ENCODE measurements around the gene CAPN2. TPM values are rescaled to one million over a fixed set of nuclear protein-coding genes. Genes with fewer than 3 reads are reported as not detected.

Gene CAPN2
- total RNA-seq, 1 experiment from 2014 or later: 1,259 TPM

DNA sequence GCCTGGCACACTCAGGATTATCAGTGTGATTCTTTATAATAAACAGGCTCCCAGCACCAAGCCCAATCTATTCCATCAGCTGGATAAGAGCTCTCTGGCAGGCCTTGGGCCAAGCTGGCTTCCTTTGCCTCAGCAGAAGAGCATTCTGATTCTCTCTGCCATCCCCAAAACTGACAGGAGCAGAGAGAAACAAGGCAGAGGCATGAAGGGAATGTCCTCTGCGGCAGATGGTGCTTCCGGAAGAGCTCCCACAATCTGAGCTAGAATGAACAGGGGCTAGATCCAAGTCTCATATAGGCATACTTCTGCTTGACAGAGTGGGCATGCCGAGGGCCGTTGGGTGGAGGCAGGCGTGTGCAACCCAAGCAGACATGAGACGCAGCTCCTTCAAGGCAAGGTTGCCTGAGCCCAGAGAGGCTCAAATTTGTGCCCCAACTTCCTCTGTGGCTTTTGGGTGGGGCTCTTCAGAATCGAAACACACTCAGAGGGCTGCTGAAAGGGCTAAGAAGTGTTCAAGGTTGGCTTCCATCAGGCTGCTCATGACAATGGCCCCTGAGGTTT, 4.0 kb downstream of the CAPN2 start:
- no peak for ATAC-seq
- POLR2A ChIA-PET (ENCODE audit: unreplicated experiment): interaction anchor here (1.4 kb wide), 1 partner anchor 15 kb away, joined by 6 read pairs; no protein-coding TSS in a partner anchor
- H4K20me1 ChIP-seq (ENCODE audit: low read length): peaks cover 54% of the 10 kb centered on the region
- intact Hi-C loops (cut with micrococcal nuclease): no loop called here
- peaks cover 15% of the 10 kb centered on the region for H3F3A ChIP-seq (ENCODE audit: low read length, unreplicated experiment)
- H3K9me3 ChIP-seq (ENCODE audit: low read length): no peaks in the 10 kb centered on the region
- BruUV-seq (replicated peaks): no TSS peak
- H3K36me3 ChIP-seq (ENCODE audit: low read depth, low read length): peaks cover 65% of the 10 kb centered on the region
- H2AFZ ChIP-seq (ENCODE audit: low read length): no peak overlapping the region
- no peaks in the 10 kb centered on the region for H3K27me3 ChIP-seq (ENCODE audit: low read length)
- no peak for DNase-seq
- H3K79me2 ChIP-seq (ENCODE audit: low read length): peaks cover 99% of the 10 kb centered on the region
- H3K27ac ChIP-seq (ENCODE audit: low read length): peak overlapping the region; percentile 3; the same call in 1 of the 2 replicates
- CTCF ChIA-PET: no interaction called here
- H3K9ac ChIP-seq (ENCODE audit: low read length): no peak overlapping the region
- TF ChIP-seq EZH2phosphoT487 (IDR thresholded peaks at IDR 0.05; ENCODE audit: borderline replicate concordance, low read length) (no peak), EZH2 (IDR thresholded peaks at IDR 0.05; ENCODE audit: low read length, unreplicated experiment) (no peak)
- TF ChIP-seq, protein P1, sequence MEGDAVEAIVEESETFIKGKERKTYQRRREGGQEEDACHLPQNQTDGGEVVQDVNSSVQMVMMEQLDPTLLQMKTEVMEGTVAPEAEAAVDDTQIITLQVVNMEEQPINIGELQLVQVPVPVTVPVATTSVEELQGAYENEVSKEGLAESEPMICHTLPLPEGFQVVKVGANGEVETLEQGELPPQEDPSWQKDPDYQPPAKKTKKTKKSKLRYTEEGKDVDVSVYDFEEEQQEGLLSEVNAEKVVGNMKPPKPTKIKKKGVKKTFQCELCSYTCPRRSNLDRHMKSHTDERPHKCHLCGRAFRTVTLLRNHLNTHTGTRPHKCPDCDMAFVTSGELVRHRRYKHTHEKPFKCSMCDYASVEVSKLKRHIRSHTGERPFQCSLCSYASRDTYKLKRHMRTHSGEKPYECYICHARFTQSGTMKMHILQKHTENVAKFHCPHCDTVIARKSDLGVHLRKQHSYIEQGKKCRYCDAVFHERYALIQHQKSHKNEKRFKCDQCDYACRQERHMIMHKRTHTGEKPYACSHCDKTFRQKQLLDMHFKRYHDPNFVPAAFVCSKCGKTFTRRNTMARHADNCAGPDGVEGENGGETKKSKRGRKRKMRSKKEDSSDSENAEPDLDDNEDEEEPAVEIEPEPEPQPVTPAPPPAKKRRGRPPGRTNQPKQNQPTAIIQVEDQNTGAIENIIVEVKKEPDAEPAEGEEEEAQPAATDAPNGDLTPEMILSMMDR (conservative IDR thresholded peaks at IDR 0.05; ENCODE audit: low read depth, low read length): no peak
- H3K4me3 ChIP-seq (ENCODE audit: low read length): peak overlapping the region; percentile 92
- H3K4me2 ChIP-seq (ENCODE audit: low read length): peak overlapping the region; percentile 87
- H3K4me1 ChIP-seq (ENCODE audit: insufficient read depth, low read length): peaks cover 83% of the 10 kb centered on the region
- H3K9me2 ChIP-seq (replicated peaks; ENCODE audit: low read length): no peaks in the 10 kb centered on the region

- peaks cover 80% of the 10 kb centered on the region for H3K4me1 ChIP-seq (ENCODE audit: insufficient read depth, low read length)
- TF ChIP-seq, protein P1 (conservative IDR thresholded peaks at IDR 0.05; ENCODE audit: low read depth, low read length): no peak
- TF ChIP-seq EZH2 (IDR thresholded peaks at IDR 0.05; ENCODE audit: low read length, unreplicated experiment) (no peak), EZH2phosphoT487 (IDR thresholded peaks at IDR 0.05; ENCODE audit: borderline replicate concordance, low read length) (no peak)
- POLR2A ChIA-PET (ENCODE audit: unreplicated experiment): no interaction called here
- H3K9me3 ChIP-seq (ENCODE audit: low read length): no peaks in the 10 kb centered on the region
- H3K9ac ChIP-seq (ENCODE audit: low read length): no peak overlapping the region
- peaks cover 54% of the 10 kb centered on the region for H4K20me1 ChIP-seq (ENCODE audit: low read length)
- no peaks in the 10 kb centered on the region for H3K27me3 ChIP-seq (ENCODE audit: low read length)
- CTCF ChIA-PET: interaction anchor here (1.5 kb wide), 1 partner anchor 16 kb away, joined by 3 read pairs; no protein-coding TSS in a partner anchor
- BruUV-seq (replicated peaks): no TSS peak
- no peak for DNase-seq
- peaks cover 13% of the 10 kb centered on the region for H3F3A ChIP-seq (ENCODE audit: low read length, unreplicated experiment)
- peaks cover 98% of the 10 kb centered on the region for H3K79me2 ChIP-seq (ENCODE audit: low read length)
- no peak overlapping the region for H3K27ac ChIP-seq (ENCODE audit: low read length)
- H3K4me3 ChIP-seq (ENCODE audit: low read length): no peak overlapping the region
- peak overlapping the region; percentile 87 for H3K4me2 ChIP-seq (ENCODE audit: low read length)
- no peak for ATAC-seq
- H2AFZ ChIP-seq (ENCODE audit: low read length): no peak overlapping the region
- H3K36me3 ChIP-seq (ENCODE audit: low read depth, low read length): peaks cover 71% of the 10 kb centered on the region
- intact Hi-C loops (cut with micrococcal nuclease): no loop called here
- H3K9me2 ChIP-seq (replicated peaks; ENCODE audit: low read length): no peaks in the 10 kb centered on the region
These were observed 4.8 kb downstream of the CAPN2 start for GRCh38 chr1:223717123-223717522.

DNA sequence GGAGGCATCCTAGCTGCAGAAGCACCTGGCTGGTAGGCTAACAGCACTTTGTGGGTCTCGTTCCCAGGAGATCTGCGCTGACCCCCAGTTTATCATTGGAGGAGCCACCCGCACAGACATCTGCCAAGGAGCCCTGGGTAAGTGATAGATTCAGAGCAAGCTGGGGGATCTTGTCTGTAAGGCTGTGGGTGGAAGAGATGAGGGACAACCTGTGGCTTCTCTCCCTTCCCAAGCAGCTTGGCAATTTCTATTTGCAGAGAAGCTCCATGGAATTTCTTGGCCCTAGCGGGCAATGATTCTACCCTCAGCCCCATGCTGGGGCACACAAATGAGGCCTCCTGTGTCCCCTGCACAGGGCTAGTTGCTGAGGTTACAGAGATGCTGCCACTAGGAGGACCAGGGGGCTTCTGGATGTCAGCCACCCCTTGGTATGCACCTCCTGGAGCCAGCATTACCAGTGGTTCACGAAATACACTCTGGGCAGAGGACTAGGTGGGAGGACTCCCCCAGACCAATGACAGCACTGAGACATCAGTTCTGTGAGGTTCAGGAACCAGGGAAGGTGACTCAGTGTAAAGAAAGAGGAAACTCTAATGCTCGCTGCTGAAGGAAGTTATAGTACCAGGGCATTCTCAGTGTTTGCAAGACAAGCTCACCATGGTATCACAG, 5.5 kb downstream of the CAPN2 start:
- Histone ChIP-seq H3K4me2 (ENCODE audit: low read length) (peak overlapping the region; percentile 87), H3K9me2 (replicated peaks; ENCODE audit: low read length) (no peaks in the 10 kb centered on the region), H3K9me3 (ENCODE audit: low read length) (no peaks in the 10 kb centered on the region), H3K27me3 (ENCODE audit: low read length) (no peaks in the 10 kb centered on the region), H3F3A (ENCODE audit: low read length, unreplicated experiment) (peaks cover 13% of the 10 kb centered on the region), H4K20me1 (ENCODE audit: low read length) (peaks cover 54% of the 10 kb centered on the region), H3K4me3 (ENCODE audit: low read length) (no peak overlapping the region), H3K36me3 (ENCODE audit: low read depth, low read length) (peaks cover 74% of the 10 kb centered on the region), H3K79me2 (ENCODE audit: low read length) (peaks cover 96% of the 10 kb centered on the region), H3K27ac (ENCODE audit: low read length) (peak overlapping the region; percentile 1; the same call in 1 of the 2 replicates), H3K9ac (ENCODE audit: low read length) (no peak overlapping the region), H2AFZ (ENCODE audit: low read length) (no peak overlapping the region), H3K4me1 (ENCODE audit: insufficient read depth, low read length) (peaks cover 80% of the 10 kb centered on the region)
- intact Hi-C loops (cut with micrococcal nuclease): no loop called here
- no peak for TF ChIP-seq EZH2 (IDR thresholded peaks at IDR 0.05; ENCODE audit: low read length, unreplicated experiment)
- TF ChIP-seq, protein P1 (conservative IDR thresholded peaks at IDR 0.05; ENCODE audit: low read depth, low read length): no peak; the same call in 1 of the 2 replicates
- TF ChIP-seq EZH2phosphoT487 (IDR thresholded peaks at IDR 0.05; ENCODE audit: borderline replicate concordance, low read length): no peak
- no TSS peak for BruUV-seq (replicated peaks)
- DNase-seq (peak; percentile 62), ATAC-seq (peak; percentile 11)
- ChIA-PET POLR2A (ENCODE audit: unreplicated experiment) (no interaction called here), CTCF (interaction anchor here (1.5 kb wide), 1 partner anchor 16 kb away, joined by 3 read pairs; no protein-coding TSS in a partner anchor)
